GM19043 (cell line): Measurements from ENCODE around the gene NOC2L.
"Not testable (repeated sequence)": the region's sequence is repeated elsewhere in the genome, so short reads cannot be mapped to it uniquely, and the experiment has no call there.

Experiments used
- ATAC-seq: cut with Tn5 transposase; IDR thresholded peaks from one replicate; pipeline ENCODE4 v1.9.1; 2021; ENCODE audit warnings: low read depth; ENCODE audit not compliant: unreplicated experiment

NOC2L gene

DNA sequence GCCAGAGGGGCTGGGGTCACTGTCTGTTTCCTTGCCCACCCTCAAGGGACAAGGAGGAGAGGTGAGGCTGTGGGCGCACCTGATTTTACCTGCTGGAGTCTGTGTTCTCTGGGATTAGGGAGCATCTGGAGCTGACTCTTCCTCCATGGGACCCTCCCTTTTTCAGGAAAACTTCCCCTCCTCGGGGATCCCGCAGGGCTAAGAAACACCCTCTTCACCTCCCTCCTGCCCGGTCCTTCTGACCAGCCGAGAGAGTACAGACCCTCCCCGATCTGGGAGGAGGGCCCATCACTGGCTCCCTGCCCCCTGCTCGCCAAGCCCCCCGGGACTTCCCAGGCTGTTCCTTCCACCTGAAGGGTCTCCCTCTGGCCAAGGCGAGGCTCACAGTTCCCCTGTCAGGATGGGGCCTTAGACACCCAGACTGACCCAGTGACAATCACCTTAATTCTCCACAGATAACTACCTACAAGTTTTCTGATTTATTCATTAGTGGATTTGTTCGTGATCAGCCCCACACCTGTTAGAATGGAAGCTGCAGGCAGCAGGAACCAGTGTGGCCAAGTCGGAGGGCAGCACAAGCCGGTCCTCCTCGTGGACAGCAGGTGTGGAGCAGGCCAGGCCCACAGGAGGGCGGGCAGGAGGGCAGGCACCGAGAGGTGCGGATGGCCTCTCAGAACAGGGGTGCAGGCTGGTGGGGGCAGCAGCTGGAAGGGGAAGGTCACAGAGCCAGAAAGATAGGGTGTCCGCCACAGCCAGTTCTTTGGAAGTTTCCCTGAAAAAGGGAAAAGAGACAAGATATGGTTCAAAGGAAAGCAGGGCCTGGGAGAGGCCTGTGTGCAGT, 51.2 kb downstream of the NOC2L start:
- no peak for ATAC-seq

DNA sequence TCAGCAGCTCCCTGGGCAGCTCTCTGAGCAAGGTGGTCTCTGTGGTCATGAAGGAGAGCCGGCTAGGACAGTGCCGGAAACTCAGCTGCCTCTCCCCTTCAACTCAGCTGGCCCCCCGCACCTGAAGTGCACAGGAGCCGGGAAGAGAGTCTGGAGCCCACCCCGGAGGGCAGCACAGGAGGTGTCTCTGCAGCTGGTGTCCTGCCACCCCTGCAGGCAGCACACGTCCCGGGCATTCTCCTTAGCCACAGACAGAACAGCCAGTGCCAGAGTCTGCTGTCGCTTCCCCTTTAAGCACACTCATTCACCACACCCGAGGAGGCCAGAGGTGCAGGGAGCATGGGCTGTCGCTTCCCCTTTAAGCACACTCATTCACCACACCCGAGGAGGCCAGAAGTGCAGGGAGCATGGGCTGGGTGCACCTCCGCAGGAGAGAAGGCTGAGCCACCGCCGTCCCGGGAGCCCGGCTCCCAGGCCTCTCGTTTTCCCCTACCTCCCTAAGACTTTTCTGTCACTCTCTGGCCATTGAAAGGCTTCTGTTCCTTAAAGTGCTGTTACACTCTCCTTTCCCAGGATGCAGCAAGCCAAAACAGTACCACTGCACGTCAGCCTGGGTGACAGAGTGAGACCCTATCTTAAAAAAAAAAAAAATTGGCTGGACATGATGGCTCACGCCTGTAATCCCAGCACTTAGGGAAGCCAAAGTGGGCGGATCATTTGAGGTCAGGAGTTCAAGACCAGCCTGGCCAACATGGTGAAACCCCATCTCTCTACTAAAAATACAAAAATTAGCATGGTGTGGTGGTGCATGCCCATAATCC, 52.2 kb downstream of the NOC2L start:
- ATAC-seq = peak; percentile 47

DNA sequence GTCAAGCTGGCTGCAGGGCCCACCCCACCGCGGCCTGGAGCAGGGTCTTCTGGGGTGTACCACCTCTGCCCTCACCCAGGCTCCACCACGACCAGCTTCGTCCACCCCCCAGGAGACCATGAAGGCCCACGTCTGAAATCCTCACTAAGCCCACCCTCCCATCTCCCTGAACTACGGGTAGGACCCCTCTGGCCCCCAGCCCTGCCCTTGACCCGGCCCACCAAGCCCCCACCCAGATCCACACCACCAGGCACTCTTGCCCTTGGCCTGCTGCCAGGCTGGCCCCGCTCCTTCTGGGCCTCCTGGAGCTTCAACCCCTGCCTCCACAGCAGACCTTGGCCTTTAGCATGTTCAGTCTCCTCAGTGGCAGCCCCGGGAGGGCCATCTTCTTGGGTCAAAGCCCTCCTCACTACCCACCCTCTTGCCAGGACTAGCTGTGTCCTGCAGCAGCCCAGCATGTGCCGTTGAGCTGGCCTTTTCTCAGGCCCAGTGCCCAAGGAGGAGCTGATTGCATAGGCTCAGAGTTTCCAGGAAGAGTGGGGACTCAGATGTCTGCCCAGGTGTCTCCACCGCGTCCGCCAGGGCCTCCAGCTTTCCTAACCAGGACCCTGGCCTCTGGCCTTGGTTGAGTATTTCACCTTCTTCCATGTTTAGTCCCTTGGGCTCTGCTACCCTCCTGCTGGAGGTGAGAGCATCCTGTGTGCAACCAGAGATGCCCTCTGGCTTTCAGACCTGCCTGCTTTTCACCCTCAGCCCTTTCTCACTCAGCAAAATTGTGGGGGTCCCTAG, 53.1 kb downstream of the NOC2L start:
- ATAC-seq = no peak

DNA sequence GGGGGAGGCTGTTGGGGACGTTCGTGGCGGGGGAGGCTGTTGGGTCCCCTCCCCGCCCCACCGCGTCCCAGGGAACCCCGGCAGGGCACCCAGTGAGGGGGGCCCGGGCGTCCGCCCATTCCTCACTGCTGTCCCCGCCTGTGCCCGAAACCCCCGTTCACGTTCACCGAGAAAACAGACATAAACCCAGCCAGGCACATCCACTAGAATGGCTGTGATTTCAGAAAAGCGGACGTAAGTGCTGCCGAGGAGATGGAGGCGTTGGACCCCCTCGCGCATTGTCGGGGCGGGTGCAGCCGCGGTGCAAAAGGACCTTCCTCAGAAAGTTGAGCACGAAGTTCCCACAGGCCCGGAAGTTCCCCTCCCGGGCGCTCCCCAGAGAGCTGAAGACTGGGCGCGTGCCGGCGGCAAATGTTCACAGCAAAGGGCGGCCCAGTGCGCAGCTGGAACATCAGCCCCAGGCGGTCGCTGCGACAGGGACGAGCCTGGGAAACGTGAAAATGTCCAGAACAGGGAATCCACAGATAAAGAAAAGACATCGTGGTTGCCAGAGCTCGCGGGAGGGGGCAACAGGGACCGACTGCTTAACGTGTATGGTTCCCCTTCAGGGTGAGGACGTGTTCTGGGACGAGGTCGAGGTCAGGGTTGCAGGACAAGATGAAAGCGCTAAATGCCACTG, 53.8 kb downstream of the NOC2L start:
- ATAC-seq = no peak

DNA sequence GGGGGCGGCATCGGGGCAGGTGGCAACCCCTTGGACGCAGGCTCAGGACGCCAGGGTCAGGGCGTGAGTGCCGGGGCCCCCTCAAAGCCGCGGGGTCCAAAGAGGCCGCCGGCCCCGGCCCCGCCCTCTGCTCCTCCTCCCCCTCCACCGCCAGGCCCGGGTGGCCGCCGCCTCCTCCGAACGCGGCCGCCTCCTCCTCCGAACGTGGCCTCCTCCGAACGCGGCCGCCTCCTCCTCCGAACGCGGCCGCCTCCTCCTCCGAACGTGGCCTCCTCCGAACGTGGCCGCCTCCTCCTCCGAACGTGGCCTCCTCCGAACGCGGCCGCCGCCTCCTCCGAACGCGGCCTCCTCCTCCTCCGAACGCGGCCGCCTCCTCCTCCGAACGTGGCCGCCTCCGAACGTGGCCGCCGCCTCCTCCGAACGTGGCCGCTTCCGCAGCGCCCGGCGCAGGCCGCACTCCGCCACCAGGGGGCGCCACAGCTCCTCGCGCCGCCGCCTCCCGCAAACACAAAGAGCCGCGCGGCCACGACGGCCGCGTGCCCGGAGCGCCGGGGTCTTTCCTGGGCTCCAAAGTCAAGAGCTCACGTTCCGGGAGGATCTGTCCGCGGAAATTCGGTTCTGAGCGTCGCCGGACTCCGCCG, 54.6 kb downstream of the NOC2L start:
- no peak for ATAC-seq

DNA sequence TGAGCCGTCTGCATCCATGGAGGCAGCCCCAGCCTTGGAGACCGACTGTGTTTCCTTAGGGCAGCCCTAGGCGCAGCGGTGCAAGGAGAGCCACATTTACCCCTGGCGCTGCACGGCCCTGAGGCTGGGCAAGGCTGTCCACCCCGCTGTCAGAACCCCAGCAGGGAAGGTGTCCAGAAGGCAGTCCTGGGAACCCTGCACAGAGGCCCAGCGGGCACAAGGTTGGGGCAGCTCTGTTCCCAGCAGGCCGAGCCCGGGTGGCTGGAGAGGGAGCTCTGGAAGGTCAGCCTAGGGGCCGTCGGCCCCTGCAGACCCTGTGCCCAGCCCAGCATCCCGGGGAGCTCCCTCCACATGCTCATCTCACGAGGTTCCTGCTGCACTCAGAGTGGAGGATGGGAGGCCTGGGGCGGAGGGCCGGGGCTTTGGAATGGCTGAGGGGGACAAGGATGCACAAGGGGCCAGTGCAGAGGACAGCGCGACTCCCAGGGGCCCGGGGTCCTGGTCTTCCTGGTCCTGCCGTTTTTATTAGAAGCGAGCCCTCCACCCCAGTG, 55.3 kb downstream of the NOC2L start:
- no peak for ATAC-seq

DNA sequence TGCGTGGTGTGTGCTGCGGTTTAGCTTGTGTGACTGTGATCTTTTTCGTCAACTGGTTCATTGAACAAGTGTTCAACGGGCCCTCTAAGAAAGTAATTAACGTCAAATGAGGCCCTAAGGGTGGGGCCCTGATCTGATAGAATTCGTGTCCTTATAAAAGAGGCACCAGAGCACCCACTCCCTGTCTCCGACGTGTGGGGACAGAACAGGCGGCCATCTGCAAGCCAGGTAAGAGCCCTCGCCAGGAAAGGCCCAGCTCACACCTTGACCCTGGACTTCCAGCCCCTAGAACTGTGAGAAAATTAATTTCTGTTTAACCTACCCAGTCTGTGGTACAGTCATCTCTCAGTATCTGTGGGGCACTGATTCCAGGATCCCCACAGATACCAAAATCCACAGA, 55.8 kb downstream of the NOC2L start:
- ATAC-seq = no peak

DNA sequence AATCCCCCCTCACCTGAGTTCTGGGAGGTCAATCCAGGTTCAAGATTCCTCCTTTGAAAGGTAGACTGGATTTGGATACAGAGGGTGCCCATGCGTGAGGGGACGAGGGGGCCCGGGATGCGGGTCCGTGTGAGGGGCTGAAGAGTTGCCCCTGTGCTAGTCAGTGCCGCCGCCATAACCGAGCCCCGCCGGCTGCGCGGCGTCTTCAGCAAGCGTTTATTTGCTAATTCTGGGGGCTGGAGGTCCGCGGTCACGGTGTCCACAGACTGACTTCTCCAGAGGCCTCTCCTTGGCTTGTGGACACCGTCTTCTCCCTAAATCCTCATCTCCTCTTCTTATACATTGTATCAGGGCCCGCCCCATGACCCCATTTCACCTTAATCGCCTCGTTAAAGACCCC, 56.3 kb downstream of the NOC2L start:
- no peak for ATAC-seq

DNA sequence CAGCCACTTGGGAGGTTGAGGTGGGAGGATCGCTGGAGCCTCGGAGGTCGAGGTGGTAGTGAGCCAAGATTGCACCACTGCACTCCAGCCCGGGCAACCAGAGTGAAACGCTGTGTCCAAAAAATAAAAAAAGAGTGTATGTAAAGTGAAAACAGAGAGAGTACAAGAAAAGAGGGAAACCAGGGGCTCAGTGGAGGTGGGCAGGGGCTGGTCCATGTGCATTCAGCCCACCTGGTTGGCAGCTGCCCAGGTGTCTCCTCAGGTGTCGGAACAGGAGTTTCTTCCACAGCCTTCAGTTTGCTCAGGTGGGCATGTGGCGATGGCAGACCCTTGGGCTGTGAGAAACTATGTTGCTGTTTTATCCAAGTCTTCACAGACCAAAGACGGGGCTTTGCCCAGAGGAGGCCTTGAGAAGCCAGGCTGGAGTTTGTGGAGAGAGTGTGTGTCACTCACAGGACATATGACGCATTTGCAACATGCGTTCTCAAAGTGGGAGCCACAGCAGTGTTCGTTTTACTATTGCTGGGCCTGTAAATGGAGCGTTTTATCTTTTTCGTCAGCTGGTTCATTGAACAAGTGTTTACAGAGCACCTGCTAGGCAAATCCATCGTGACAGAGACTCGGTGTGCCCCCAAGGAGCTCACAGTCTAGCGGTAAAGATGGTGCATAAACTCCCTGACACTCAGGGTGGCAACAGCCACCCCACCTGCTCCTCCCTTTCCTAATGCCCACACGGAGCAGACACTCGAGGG, 57.8 kb downstream of the NOC2L start:
- no peak for ATAC-seq

DNA sequence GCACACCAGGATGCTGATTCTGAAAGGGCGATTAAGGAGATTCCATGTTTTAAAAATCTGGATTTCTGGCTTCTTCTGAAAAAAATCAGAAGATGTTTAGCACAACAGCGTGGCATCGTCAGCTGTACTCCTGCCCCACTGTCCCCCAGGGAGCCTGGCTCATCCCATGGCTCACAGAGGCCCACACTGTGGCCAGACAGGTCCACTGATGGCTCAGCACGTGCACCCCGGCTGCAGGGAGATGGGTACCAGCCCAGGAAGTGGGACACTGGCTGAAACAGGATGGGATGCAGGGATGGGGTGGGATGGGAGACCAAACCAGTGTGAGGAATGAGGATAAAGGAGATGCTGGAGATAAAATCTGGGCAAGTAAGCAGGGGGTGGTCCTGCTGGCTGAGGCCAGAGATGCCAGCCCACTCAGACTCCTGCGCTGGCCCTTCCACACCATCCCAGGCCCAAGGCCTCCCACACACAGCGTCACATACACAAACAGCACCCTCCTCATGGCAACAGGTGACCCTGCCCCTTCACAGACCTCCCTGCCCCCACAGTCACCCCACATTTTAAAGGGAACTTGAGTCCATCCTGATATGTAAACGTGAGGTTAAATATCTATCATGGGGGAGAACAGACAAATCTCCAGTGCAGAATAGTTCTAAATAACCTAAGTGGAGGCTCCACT, 59.3 kb downstream of the NOC2L start:
- no peak for ATAC-seq

DNA sequence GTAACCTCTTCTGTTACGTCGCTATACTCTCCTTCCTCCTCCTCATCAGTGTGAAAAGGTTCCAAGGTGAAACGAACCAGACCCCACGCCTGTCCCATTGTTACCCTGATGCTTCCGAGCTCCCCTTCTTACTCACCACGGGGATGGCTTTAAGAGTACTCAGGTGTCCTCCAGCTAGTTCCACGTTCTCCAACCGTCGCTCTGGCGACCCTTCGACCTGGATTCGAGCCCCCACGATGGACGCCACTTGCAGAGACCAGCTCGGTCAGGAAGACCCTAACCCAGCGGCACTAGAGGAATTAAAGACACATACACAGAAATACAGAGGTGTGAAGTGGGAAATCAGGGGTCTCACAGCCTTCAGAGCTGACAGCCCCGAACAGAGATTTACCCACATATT, 61.1 kb downstream of the NOC2L start:
- not testable (repeated sequence) for ATAC-seq

DNA sequence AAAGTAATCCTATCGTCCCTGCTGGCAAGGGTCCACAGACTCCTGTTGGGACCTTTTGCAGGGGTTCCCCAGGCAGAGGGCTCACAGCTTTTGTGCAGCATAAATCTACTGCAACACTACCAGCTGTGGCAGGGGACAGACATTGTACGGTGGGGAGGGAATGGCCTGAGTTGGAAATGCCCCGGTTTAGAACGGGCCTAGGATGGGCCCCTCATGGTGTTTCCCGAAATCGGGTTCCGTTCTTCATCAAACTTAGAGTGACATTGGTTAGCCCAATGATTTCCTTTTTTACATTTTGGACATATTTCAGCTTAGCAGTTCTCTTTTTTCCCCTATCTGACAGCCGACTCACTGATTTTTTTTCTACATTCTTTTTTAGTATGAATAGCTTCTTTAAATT, 61.8 kb downstream of the NOC2L start:
- no peak for ATAC-seq
